ENCODE results near the gene CACNA1H. TPM values are rescaled to one million over a fixed set of nuclear protein-coding genes. Genes with fewer than 3 reads are reported as not detected.

The CACNA1H gene
- total and polyA plus RNA-seq, 7 experiments from 2014 or later = 0.31 to 8.8 (median 2.2) TPM

- ChIA-PET CTCF (no interaction called here), POLR2A (no interaction called here)
- Mint-ChIP-seq H3K4me3 (no peak overlapping the region), H3K27me3 (peaks cover 0 to 3% (median 0%) of the 10 kb centered on the region in 5 donors), H3K4me1 (peaks cover 0 to 1% (median 0%) of the 10 kb centered on the region in 7 donors), H3K27ac (no peak overlapping the region), H3K9me3 (no peaks in the 10 kb centered on the region), H3K36me3 (no peaks in the 10 kb centered on the region)
- Histone ChIP-seq H3K9me3 (ENCODE audit: control insufficient read depth in 2 of 3, low read length in 3 of 3) (no peaks in the 10 kb centered on the region), H3K4me1 (ENCODE audit: control insufficient read depth in 2 of 2, insufficient read depth in 2 of 2, low read length in 2 of 2) (no peaks in the 10 kb centered on the region), H3K4me3 (ENCODE audit: low read length) (no peak overlapping the region), H3K36me3 (ENCODE audit: control insufficient read depth in 2 of 3, insufficient read depth in 3 of 3, low read length in 3 of 3) (no peaks in the 10 kb centered on the region), H3K27me3 (ENCODE audit: control insufficient read depth in 2 of 2, insufficient read depth in 2 of 2, low read length in 2 of 2) (no peaks in the 10 kb centered on the region), H3K27ac (ENCODE audit: low read depth, low read length) (no peak overlapping the region)
- no peak for ATAC-seq
- no peak for DNase-seq
- intact Hi-C loops (cut with micrococcal nuclease) = no loop called here
Observed at GRCh38 chr16:1126586-1126985, 26.3 kb upstream of the CACNA1H start.

DNA sequence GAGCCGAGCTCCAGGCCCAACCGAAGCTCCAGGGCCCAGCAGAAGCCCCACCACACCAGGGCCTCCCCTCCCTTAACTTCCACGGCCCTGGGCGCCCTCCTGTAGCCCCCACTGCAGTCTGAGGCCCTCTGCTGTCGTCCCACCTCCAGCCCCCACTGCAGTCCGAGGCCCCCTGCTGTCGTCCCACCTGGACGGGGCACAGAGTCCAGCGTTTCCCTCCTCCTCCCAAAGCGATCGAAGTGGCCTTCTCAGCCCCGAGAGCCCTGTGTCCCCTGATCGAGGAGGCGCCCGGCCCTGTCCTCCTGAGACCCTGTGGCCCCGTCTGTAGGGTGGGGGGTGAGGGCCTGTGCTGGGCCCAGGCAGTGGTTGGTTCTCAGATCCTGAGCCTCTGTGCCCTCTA lies 25.8 kb upstream of the CACNA1H start:
- peaks cover 0 to 1% (median 0%) of the 10 kb centered on the region in 7 donors for H3K4me1 Mint-ChIP-seq
- ATAC-seq (no peak), DNase-seq (no peak)
- no peak overlapping the region for H3K27ac ChIP-seq (ENCODE audit: low read depth, low read length)
- ChIA-PET CTCF (no interaction called here), POLR2A (no interaction called here)
- no peaks in the 10 kb centered on the region for H3K9me3 ChIP-seq (ENCODE audit: control insufficient read depth in 2 of 3, low read length in 3 of 3)
- H3K9me3 Mint-ChIP-seq = no peaks in the 10 kb centered on the region
- H3K4me3 ChIP-seq (ENCODE audit: low read length) = no peak overlapping the region
- intact Hi-C loops (cut with micrococcal nuclease) = no loop called here
- no peaks in the 10 kb centered on the region for H3K27me3 ChIP-seq (ENCODE audit: control insufficient read depth in 2 of 2, insufficient read depth in 2 of 2, low read length in 2 of 2)
- no peak overlapping the region for H3K27ac Mint-ChIP-seq
- H3K36me3 Mint-ChIP-seq = no peaks in the 10 kb centered on the region
- H3K4me3 Mint-ChIP-seq = no peak overlapping the region
- H3K36me3 ChIP-seq (ENCODE audit: control insufficient read depth in 2 of 3, insufficient read depth in 3 of 3, low read length in 3 of 3) = no peaks in the 10 kb centered on the region
- H3K27me3 Mint-ChIP-seq = peaks cover 0 to 3% (median 0%) of the 10 kb centered on the region in 5 donors
- no peaks in the 10 kb centered on the region for H3K4me1 ChIP-seq (ENCODE audit: control insufficient read depth in 2 of 2, insufficient read depth in 2 of 2, low read length in 2 of 2)

GRCh38 chr16:1127971-1128715 lies 24.8 kb upstream of the CACNA1H start:
- no peaks in the 10 kb centered on the region for H3K36me3 ChIP-seq (ENCODE audit: control insufficient read depth in 2 of 3, insufficient read depth in 3 of 3, low read length in 3 of 3)
- no peak for DNase-seq
- Mint-ChIP-seq H3K9me3 (no peaks in the 10 kb centered on the region), H3K27me3 (peaks cover 0 to 4% (median 0%) of the 10 kb centered on the region in 5 donors), H3K4me1 (peaks cover 0 to 1% (median 0%) of the 10 kb centered on the region in 7 donors), H3K4me3 (no peak overlapping the region), H3K27ac (no peak overlapping the region), H3K36me3 (no peaks in the 10 kb centered on the region)
- POLR2A ChIA-PET = no interaction called here
- H3K27ac ChIP-seq (ENCODE audit: low read depth, low read length) = no peak overlapping the region
- no peak overlapping the region for H3K4me3 ChIP-seq (ENCODE audit: low read length)
- H3K27me3 ChIP-seq (ENCODE audit: control insufficient read depth in 2 of 2, insufficient read depth in 2 of 2, low read length in 2 of 2) = no peaks in the 10 kb centered on the region
- intact Hi-C loops (cut with micrococcal nuclease) = no loop called here
- H3K4me1 ChIP-seq (ENCODE audit: control insufficient read depth in 2 of 2, insufficient read depth in 2 of 2, low read length in 2 of 2) = no peaks in the 10 kb centered on the region
- no peak for ATAC-seq
- no peaks in the 10 kb centered on the region for H3K9me3 ChIP-seq (ENCODE audit: control insufficient read depth in 2 of 3, low read length in 3 of 3)
- CTCF ChIA-PET = no interaction called here

- Histone ChIP-seq H3K27me3 (ENCODE audit: control insufficient read depth in 2 of 2, insufficient read depth in 2 of 2, low read length in 2 of 2) (no peaks in the 10 kb centered on the region), H3K4me1 (ENCODE audit: control insufficient read depth in 2 of 2, insufficient read depth in 2 of 2, low read length in 2 of 2) (no peaks in the 10 kb centered on the region), H3K9me3 (ENCODE audit: control insufficient read depth in 2 of 3, low read length in 3 of 3) (no peaks in the 10 kb centered on the region), H3K36me3 (ENCODE audit: control insufficient read depth in 2 of 3, insufficient read depth in 3 of 3, low read length in 3 of 3) (no peaks in the 10 kb centered on the region), H3K27ac (ENCODE audit: low read depth, low read length) (no peak overlapping the region), H3K4me3 (ENCODE audit: low read length) (no peak overlapping the region)
- intact Hi-C loops (cut with micrococcal nuclease) = no loop called here
- no peaks in the 10 kb centered on the region for H3K36me3 Mint-ChIP-seq
- H3K27me3 Mint-ChIP-seq = peaks cover 0 to 4% (median 0%) of the 10 kb centered on the region in 5 donors
- DNase-seq (no peak), ATAC-seq (no peak)
- no peak overlapping the region for H3K27ac Mint-ChIP-seq
- CTCF ChIA-PET = no interaction called here
- H3K4me3 Mint-ChIP-seq = no peak overlapping the region
- POLR2A ChIA-PET = no interaction called here
- H3K9me3 Mint-ChIP-seq = no peaks in the 10 kb centered on the region
- H3K4me1 Mint-ChIP-seq = peaks cover 0 to 1% (median 0%) of the 10 kb centered on the region in 7 donors
Observed at GRCh38 chr16:1129106-1129960, 23.6 kb upstream of the CACNA1H start.

DNA sequence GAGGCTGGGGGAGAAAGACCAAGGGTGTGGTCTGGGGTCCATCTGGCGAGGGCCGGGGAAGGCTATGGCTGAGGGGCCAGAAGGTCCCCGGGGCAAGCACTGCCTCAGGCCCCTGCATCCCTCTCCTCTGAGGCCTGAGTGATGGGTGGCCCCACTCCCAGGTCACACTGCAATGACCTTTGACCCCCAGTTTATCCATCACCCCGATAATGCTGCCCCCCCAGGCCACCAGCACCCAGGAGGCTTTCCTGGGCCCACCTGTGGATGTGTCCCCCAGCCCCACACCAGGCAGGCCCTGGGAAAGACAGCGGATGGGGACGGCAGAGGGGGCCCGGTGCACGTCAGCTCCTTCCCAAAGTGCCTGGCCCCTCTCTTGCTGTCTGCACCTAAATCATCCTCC lies 22.5 kb upstream of the CACNA1H start:
- CTCF ChIA-PET = no interaction called here
- H3K27ac ChIP-seq (ENCODE audit: low read depth, low read length) = no peak overlapping the region
- Mint-ChIP-seq H3K4me1 (peaks cover 0 to 1% (median 0%) of the 10 kb centered on the region in 7 donors), H3K27ac (no peak overlapping the region), H3K36me3 (no peaks in the 10 kb centered on the region), H3K4me3 (no peak overlapping the region), H3K27me3 (peaks cover 0 to 4% (median 0%) of the 10 kb centered on the region in 5 donors), H3K9me3 (no peaks in the 10 kb centered on the region)
- no peak overlapping the region for H3K4me3 ChIP-seq (ENCODE audit: low read length)
- H3K36me3 ChIP-seq (ENCODE audit: control insufficient read depth in 2 of 3, insufficient read depth in 3 of 3, low read length in 3 of 3) = no peaks in the 10 kb centered on the region
- no peaks in the 10 kb centered on the region for H3K4me1 ChIP-seq (ENCODE audit: control insufficient read depth in 2 of 2, insufficient read depth in 2 of 2, low read length in 2 of 2)
- ATAC-seq = no peak
- intact Hi-C loops (cut with micrococcal nuclease) = no loop called here
- DNase-seq = no peak
- H3K9me3 ChIP-seq (ENCODE audit: control insufficient read depth in 2 of 3, low read length in 3 of 3) = no peaks in the 10 kb centered on the region
- H3K27me3 ChIP-seq (ENCODE audit: control insufficient read depth in 2 of 2, insufficient read depth in 2 of 2, low read length in 2 of 2) = no peaks in the 10 kb centered on the region
- POLR2A ChIA-PET = no interaction called here

DNA sequence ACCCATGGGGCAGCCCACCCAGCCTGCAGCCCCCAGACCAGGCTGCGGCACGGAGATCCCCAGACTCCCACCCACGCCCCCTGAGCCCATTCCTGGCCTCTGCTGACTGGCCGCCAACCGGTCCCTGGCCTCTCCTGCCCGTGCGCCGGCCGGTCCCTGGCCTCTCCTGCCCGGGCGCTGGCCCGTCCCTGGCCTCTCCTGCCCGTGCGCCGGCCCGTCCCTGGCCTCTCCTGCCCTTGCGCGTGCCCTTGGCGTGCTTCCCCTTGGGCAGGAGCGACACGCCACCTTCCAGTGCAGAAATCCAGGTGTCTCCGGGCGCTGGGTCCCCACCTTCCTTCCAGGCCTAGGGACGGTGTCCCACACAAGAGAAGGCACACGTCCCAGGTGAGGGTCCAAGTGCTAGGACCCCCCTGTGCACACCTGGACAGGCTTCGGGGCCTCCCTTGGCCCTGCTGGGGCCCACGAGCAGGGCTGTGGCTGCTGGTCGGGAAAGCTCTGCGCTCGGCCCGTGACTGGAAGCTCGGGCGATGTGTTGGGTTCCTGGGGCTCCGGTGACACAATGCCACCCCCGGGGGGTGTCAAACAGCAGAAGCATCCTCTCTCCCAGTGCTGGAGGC lies 21.4 kb upstream of the CACNA1H start:
- Histone ChIP-seq H3K9me3 (ENCODE audit: control insufficient read depth in 2 of 3, low read length in 3 of 3) (no peaks in the 10 kb centered on the region), H3K27me3 (ENCODE audit: control insufficient read depth in 2 of 2, insufficient read depth in 2 of 2, low read length in 2 of 2) (no peaks in the 10 kb centered on the region), H3K4me1 (ENCODE audit: control insufficient read depth in 2 of 2, insufficient read depth in 2 of 2, low read length in 2 of 2) (no peaks in the 10 kb centered on the region), H3K36me3 (ENCODE audit: control insufficient read depth in 2 of 3, insufficient read depth in 3 of 3, low read length in 3 of 3) (no peaks in the 10 kb centered on the region), H3K4me3 (ENCODE audit: low read length) (no peak overlapping the region), H3K27ac (ENCODE audit: low read depth, low read length) (no peak overlapping the region)
- no peak for DNase-seq
- no peaks in the 10 kb centered on the region for H3K9me3 Mint-ChIP-seq
- POLR2A ChIA-PET = no interaction called here
- no peak overlapping the region for H3K27ac Mint-ChIP-seq
- peaks cover 0 to 4% (median 0%) of the 10 kb centered on the region in 5 donors for H3K27me3 Mint-ChIP-seq
- intact Hi-C loops (cut with micrococcal nuclease) = no loop called here
- no peaks in the 10 kb centered on the region for H3K36me3 Mint-ChIP-seq
- ATAC-seq = no peak
- CTCF ChIA-PET = no interaction called here
- H3K4me3 Mint-ChIP-seq = no peak overlapping the region
- peaks cover 0 to under 1% (median 0%) of the 10 kb centered on the region in 7 donors for H3K4me1 Mint-ChIP-seq

Data from naive thymus-derived CD4-positive, alpha-beta T cell (primary cell).